A549 (cell line): ENCODE results near the gene CIDEB. TPM values are rescaled to one million over a fixed set of nuclear protein-coding genes. Genes with fewer than 3 reads are reported as not detected.

ENCODE experiments used
- ATAC-seq, 2 experiments: fragments of 200-7000 bp in 1 of 2; fragments of >200 bp in 1 of 2; cut with Nextera tagmentation in 1 of 2; cut with Tn5 transposase in 1 of 2; 3 replicates each; pipeline versions ENCODE4 v1.8.0 to v1.9.1; 2018 to 2020; ENCODE audit warnings: mild to moderate bottlenecking in 1 of 2, moderate library complexity in 1 of 2
- CTCF ChIA-PET: fragments of 300-600 bp; sonication (Branson Sonifier 250); formaldehyde crosslinking; extraction: SDS; loops from one replicate; lab custom pipeline; 2021; ENCODE audit warnings: antibody characterized with exemption, inconsistent platforms; lab: Yijun Ruan, JAX
- POLR2A ChIA-PET: fragments of 350-600 bp; formaldehyde crosslinking; extraction: SDS; loops from one replicate; lab custom pipeline; 2021; ENCODE audit warnings: antibody characterized with exemption, inconsistent platforms; lab: Yijun Ruan, JAX
- DNase-seq, 2 experiments: peaks; one replicate each; pipeline versions ENCODE4 v3.0.0 to v3.0.0-alpha.2; 2011 to 2016; ENCODE audit warnings: low read depth in 1 of 2, low spot score in 1 of 2
- FAIRE-seq: peaks from 2 replicates; lab custom pipeline; 2011; peaks lifted over from hg19 to GRCh38; lab: Jason Lieb, UNC
- H3K27ac ChIP-seq, 2 experiments: fragments of >200 bp; sonication (Bioruptor Twin); formaldehyde crosslinking; 3 replicates each; pipeline ENCODE4 v1.5.1; 2016 to 2017
- H3K4me1 ChIP-seq: fragments of >200 bp; sonication (Bioruptor Twin); formaldehyde crosslinking; 3 replicates; pipeline ENCODE4 v1.6.1; 2016
- H3K4me2 ChIP-seq: fragments of >200 bp; sonication (Bioruptor Twin); formaldehyde crosslinking; 3 replicates; pipeline ENCODE4 v1.6.1; 2016
- H3K4me3 ChIP-seq: fragments of >200 bp; sonication (Bioruptor Twin); formaldehyde crosslinking; 3 replicates; pipeline ENCODE4 v1.5.1; 2016
- H3K9me3 ChIP-seq: fragments of >200 bp; sonication (Bioruptor Twin); formaldehyde crosslinking; 3 replicates; pipeline ENCODE4 v1.6.1; 2016
- CEBPB ChIP-seq, 2 experiments: fragments of >200 bp in 1 of 2; sonication (Bioruptor Twin) in 1 of 2; formaldehyde crosslinking in 1 of 2; IDR thresholded peaks; 2 replicates each; pipeline ENCODE4 v1.6.1; 2012 to 2016
- CTCF ChIP-seq: fragments of >200 bp; sonication (Bioruptor Twin); formaldehyde crosslinking; IDR thresholded peaks from 3 replicates; pipeline ENCODE4 v1.5.1; 2016
- EHMT2 ChIP-seq: fragments of 200-600 bp; sonication (generic); IDR thresholded peaks from 2 replicates; pipeline ENCODE4 v1.6.1; 2016; ENCODE audit warnings: antibody characterized with exemption, low read depth, mild to moderate bottlenecking, moderate library complexity
- HDAC2 ChIP-seq: fragments of 200-600 bp; sonication (generic); IDR thresholded peaks from 2 replicates; pipeline ENCODE4 v1.6.1; 2016
- HES2 ChIP-seq: fragments of >200 bp; sonication (Bioruptor Twin); formaldehyde crosslinking; IDR thresholded peaks from 2 replicates; pipeline ENCODE4 v1.6.1; 2016
- HOXB5 ChIP-seq: fragments of 250-450 bp; sonication (Bioruptor Pico); IDR thresholded peaks from 2 replicates; pipeline ENCODE4 v1.5.0; 2020; ENCODE audit warnings: mild to moderate bottlenecking, moderate library complexity
- JUN ChIP-seq, 2 experiments: fragments of >200 bp; sonication (Bioruptor Twin); formaldehyde crosslinking; IDR thresholded peaks; 2 replicates in 1 of 2; 3 replicates in 1 of 2; pipeline ENCODE4 v1.6.1; 2016 to 2017
- KDM1A ChIP-seq: fragments of 200-600 bp; sonication (generic); IDR thresholded peaks from 2 replicates; pipeline ENCODE4 v1.6.1; 2016; ENCODE audit warnings: low read depth, mild to moderate bottlenecking
- MAX ChIP-seq: IDR thresholded peaks from 2 replicates; pipeline ENCODE4 v1.6.1; 2012
- NFE2L2 ChIP-seq: fragments of 150-350 bp; conservative IDR thresholded peaks from 2 replicates; pipeline ENCODE4 v1.6.1; 2014; ENCODE audit warnings: low read length
- REST ChIP-seq: fragments of 200-600 bp; sonication (generic); IDR thresholded peaks from 2 replicates; pipeline ENCODE4 v1.6.1; 2016; ENCODE audit warnings: antibody characterized with exemption, mild to moderate bottlenecking, moderate library complexity
- USF2 ChIP-seq: fragments of 450-650 bp; IDR thresholded peaks from 2 replicates; pipeline ENCODE4 v1.6.1; 2014; ENCODE audit warnings: antibody characterized with exemption
- ZSCAN20 ChIP-seq: fragments of 250-450 bp; sonication (Bioruptor Pico); IDR thresholded peaks from 2 replicates; pipeline ENCODE4 v1.8.0; 2022; ENCODE audit warnings: mild to moderate bottlenecking, moderate library complexity
- WGBS: methylation state at CpG from one replicate; pipeline ENCODE4 v1.1.6; 2017; ENCODE audit errors: missing lambda C conversion rate; 5-methylcytosine and 5-hydroxymethylcytosine counted together
- polyA plus RNA-seq, 4 experiments: library from polyadenylated mRNA; depleted of rRNA in 3 of 4; stranded (reverse); fragments of >200 nt; fragmentation: RNase III in 1 of 4; extraction: RNeasy Plus Mini Kit Qiagen cat#74134 plus additional on column Dnase treatment in 1 of 4; gene quantifications; 2 replicates in 3 of 4; 3 replicates in 1 of 4; pipeline ENCODE4 v1.2.3, GENCODE V29; 2011 to 2017

CIDEB gene
- polyA plus RNA-seq, 2 of the 4 experiments (the other 2 are of a cell fraction) = 0.31 to 0.79 TPM

- TF ChIP-seq HDAC2 (no peak), REST (no peak), KDM1A (no peak), HES2 (no peak), NFE2L2 (no peak), CEBPB (IDR thresholded peaks at IDR 0.05) (no peak)
- peaks cover 3% of the 10 kb centered on the region; the same call in 1 of the 3 replicates for H3K4me1 ChIP-seq
- DNase-seq (no peak), FAIRE-seq (no peak), ATAC-seq (no peak)
- ChIA-PET POLR2A (interaction anchor here (1.3 kb wide), 1 partner anchor 94 kb away, joined by 4 read pairs; no protein-coding TSS in a partner anchor), CTCF (interaction anchor here (1.2 to 46.6 kb wide), 7 partner anchors 10 to 93 kb away, joined by 4 to 1142 read pairs (median 8); partner anchors contain the start of genes CBLN3, CIDEB and KHNYN)
- 34% methylated on average over 7 of the region's 7 CpGs for WGBS
- H3K27ac ChIP-seq = no peak overlapping the region
- H3K4me3 ChIP-seq = no peak overlapping the region
- no peaks in the 10 kb centered on the region for H3K9me3 ChIP-seq
- H3K4me2 ChIP-seq = no peak overlapping the region
Observed at GRCh38 chr14:24337144-24337823, 29.5 kb upstream of the CIDEB start.

GRCh38 chr14:24335461-24336171 lies 27.8 kb upstream of the CIDEB start:
- Histone ChIP-seq H3K27ac (no peak overlapping the region), H3K4me3 (no peak overlapping the region)
- 82% methylated on average over 12 of the region's 12 CpGs for WGBS
- CTCF ChIA-PET = interaction anchor here (1.0 to 46.6 kb wide), 8 partner anchors 9 to 105 kb away, joined by 3 to 1142 read pairs (median 23); partner anchors contain the start of genes CBLN3, CIDEB, KHNYN and SDR39U1
- TF ChIP-seq USF2 (no peak), MAX (no peak), ZSCAN20 (CRISPR knock-in tag) (no peak), EHMT2 (no peak)
- TF ChIP-seq, all 56 proteins: peak for 0
- ATAC-seq (no peak), DNase-seq (no peak), FAIRE-seq (no peak)
- no peaks in the 10 kb centered on the region for H3K9me3 ChIP-seq
- peaks cover 3% of the 10 kb centered on the region; the same call in 1 of the 3 replicates for H3K4me1 ChIP-seq
- no peak overlapping the region for H3K4me2 ChIP-seq
- POLR2A ChIA-PET = interaction anchor here (1.5 kb wide), 1 partner anchor 94 kb away, joined by 6 read pairs; the partner anchor contains the start of genes CBLN3 and KHNYN

GRCh38 chr14:24334431-24335291 lies 26.9 kb upstream of the CIDEB start, which contains the start of gene ADCY4:
TSS of gene ADCY4 (minus strand) at chr14:24335071. CDS start at chr14:24334652, 419 bp downstream.
- no peak for DNase-seq
- no peak for FAIRE-seq
- ChIA-PET CTCF (interaction anchor here (0.6 to 46.6 kb wide), 20 partner anchors 11 to 106 kb away, joined by 3 to 1142 read pairs (median 24); partner anchors contain the start of genes CBLN3, CIDEB, KHNYN and LTB4R), POLR2A (interaction anchor here (2.0 kb wide), 1 partner anchor 107 kb away, joined by 8 read pairs; the partner anchor contains the start of gene SDR39U1)
- TF ChIP-seq CTCF (no peak), HOXB5 (CRISPR knock-in tag) (no peak), JUN (IDR thresholded peaks at IDR 0.05) (no peak)
- Histone ChIP-seq H3K4me3 (no peak within 1 kb of the TSS), H3K4me2 (peak within 1 kb of the TSS; percentile 62), H3K9me3 (no peaks in the 10 kb centered on the region), H3K27ac (peak within 1 kb of the TSS in 1 of 2 experiments; percentile 71; a peak in 2 of 6 replicates), H3K4me1 (peaks cover 3% of the 10 kb centered on the region; the same call in 1 of the 3 replicates)
- ATAC-seq = no peak
- WGBS = 88% methylated on average over 64 of the region's 65 CpGs
